ENCODE results near the gene SPTBN1. TPM values are rescaled to one million over a fixed set of nuclear protein-coding genes. Genes with fewer than 3 reads are reported as not detected.

SPTBN1 gene
- total and polyA plus RNA-seq, 2 donors (not counting 3 experiments of a cell fraction or from before 2014, with no cell fraction given), result 63.3 to 320 TPM

DNA sequence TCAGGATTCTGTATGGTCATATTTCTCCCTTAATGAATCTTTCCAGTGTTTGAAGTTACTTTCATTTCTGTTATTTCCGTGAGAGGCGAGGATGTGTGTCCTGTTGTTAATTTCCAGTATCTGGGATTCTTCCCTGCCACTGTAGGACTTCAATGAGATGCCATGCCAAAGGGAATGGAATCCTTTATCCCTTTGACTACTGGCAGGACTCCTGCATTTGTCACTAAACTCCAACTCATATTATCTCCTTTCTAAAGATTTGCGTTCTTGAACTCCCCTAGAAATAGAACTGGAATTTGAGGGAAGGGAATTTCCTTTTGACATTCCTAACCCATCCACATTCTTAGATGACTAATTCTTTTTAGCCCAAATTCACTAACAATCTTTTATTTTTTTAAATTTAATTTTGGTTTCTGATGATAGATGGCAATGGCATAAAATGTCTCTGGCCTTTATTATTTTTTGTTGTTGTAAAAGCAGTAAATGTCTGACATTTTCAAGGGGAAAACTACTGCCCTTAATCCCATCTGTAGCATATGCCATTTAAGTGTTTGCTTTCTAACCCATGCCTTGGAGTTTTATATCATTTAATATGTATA, 179.5 kb downstream of the SPTBN1 start:
- Histone ChIP-seq H3K4me3 (replicated peaks in 1 of 3; ENCODE audit: insufficient read depth in 1 of 3, low read depth in 1 of 3, low read length in 3 of 3) (peak overlapping the region in 1 of 3 experiments; percentile 3), H3K9ac (replicated peaks; ENCODE audit: extremely low read depth, insufficient read depth, low read length) (peak overlapping the region; percentile 78), H3K9me3 (replicated peaks; ENCODE audit: control insufficient read depth, insufficient read depth, low read length) (no peaks in the 10 kb centered on the region), H3K27ac (ENCODE audit: insufficient read depth, low read depth, low read length) (peak overlapping the region; percentile 91), H3K4me2 (ENCODE audit: insufficient read depth, low read length) (peak overlapping the region; percentile 8), H3K9me1 (replicated peaks; ENCODE audit: control insufficient read depth, extremely low read depth, insufficient read depth, low read length) (no peaks in the 10 kb centered on the region), H2AFZ (ENCODE audit: low read depth, low read length) (no peak overlapping the region), H3K27me3 (ENCODE audit: control insufficient read depth in 2 of 2, insufficient read depth in 2 of 2, low read length in 2 of 2) (no peaks in the 10 kb centered on the region), H3K4me1 (ENCODE audit: control insufficient read depth, extremely low read depth, insufficient read depth, low read length) (peaks cover 41% of the 10 kb centered on the region), H3K36me3 (ENCODE audit: control insufficient read depth in 2 of 2, extremely low read depth in 1 of 2, insufficient read depth in 2 of 2, low read length in 2 of 2) (peaks cover 26 to 28% of the 10 kb centered on the region in 2 experiments), H3K79me2 (ENCODE audit: control insufficient read depth, insufficient read depth, low read length) (peaks cover 41% of the 10 kb centered on the region), H4K20me1 (replicated peaks; ENCODE audit: control insufficient read depth, extremely low read depth, insufficient read depth, low read length) (no peaks in the 10 kb centered on the region)
- intact Hi-C loops (cut with micrococcal nuclease) (loop anchor here (5.0 kb wide), 1 partner anchor 178 kb away; the partner anchor contains the start of gene SPTBN1), dilution Hi-C loops (cut with MboI; ENCODE audit: extremely low pct_ligation_motif_present, low sequenced_read_pairs) (no loop called here)
- DNase-seq (ENCODE audit: low read depth, low spot score), result peak; percentile 27
- ChIA-PET POLR2A (interaction anchor here (1.3 kb wide), 1 partner anchor 31 kb away, joined by 5 read pairs; no protein-coding TSS in a partner anchor), CTCF (interaction anchor here (1.8 kb wide), 1 partner anchor 528 kb away, joined by 10 read pairs; no protein-coding TSS in a partner anchor)
- no peak for FAIRE-seq
- no peak for TF ChIP-seq MYC (IDR thresholded peaks at IDR 0.05; ENCODE audit: low read depth, low read length)
- no peak for TF ChIP-seq GATA2 (IDR thresholded peaks at IDR 0.05; ENCODE audit: insufficient read depth, insufficient read length, low read depth, low read length)
- no peak for TF ChIP-seq POLR2A (IDR thresholded peaks at IDR 0.05; ENCODE audit: low read depth, low read length)
- TF ChIP-seq EZH2 (IDR thresholded peaks at IDR 0.05; ENCODE audit: borderline replicate concordance, low read depth, low read length, severe bottlenecking), result no peak
- TF ChIP-seq, protein P1, sequence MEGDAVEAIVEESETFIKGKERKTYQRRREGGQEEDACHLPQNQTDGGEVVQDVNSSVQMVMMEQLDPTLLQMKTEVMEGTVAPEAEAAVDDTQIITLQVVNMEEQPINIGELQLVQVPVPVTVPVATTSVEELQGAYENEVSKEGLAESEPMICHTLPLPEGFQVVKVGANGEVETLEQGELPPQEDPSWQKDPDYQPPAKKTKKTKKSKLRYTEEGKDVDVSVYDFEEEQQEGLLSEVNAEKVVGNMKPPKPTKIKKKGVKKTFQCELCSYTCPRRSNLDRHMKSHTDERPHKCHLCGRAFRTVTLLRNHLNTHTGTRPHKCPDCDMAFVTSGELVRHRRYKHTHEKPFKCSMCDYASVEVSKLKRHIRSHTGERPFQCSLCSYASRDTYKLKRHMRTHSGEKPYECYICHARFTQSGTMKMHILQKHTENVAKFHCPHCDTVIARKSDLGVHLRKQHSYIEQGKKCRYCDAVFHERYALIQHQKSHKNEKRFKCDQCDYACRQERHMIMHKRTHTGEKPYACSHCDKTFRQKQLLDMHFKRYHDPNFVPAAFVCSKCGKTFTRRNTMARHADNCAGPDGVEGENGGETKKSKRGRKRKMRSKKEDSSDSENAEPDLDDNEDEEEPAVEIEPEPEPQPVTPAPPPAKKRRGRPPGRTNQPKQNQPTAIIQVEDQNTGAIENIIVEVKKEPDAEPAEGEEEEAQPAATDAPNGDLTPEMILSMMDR (IDR thresholded peaks at IDR 0.05; ENCODE audit: extremely low read depth in 1 of 2, insufficient read depth in 1 of 2, low read depth in 1 of 2, low read length in 2 of 2), result no peak
- TF ChIP-seq, protein P2, sequence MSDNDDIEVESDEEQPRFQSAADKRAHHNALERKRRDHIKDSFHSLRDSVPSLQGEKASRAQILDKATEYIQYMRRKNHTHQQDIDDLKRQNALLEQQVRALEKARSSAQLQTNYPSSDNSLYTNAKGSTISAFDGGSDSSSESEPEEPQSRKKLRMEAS (IDR thresholded peaks at IDR 0.05; ENCODE audit: insufficient read depth, insufficient read length), result no peak
- no peak for TF ChIP-seq POLR2AphosphoS5 (IDR thresholded peaks at IDR 0.05; ENCODE audit: insufficient read depth, low read depth, low read length)
- no peak for TF ChIP-seq JUN (IDR thresholded peaks at IDR 0.05; ENCODE audit: borderline replicate concordance, insufficient read depth, insufficient read length, low read depth)
- no peak for TF ChIP-seq FOS (IDR thresholded peaks at IDR 0.05; ENCODE audit: borderline replicate concordance, insufficient read depth, low read length)
- no TSS peak for BruUV-seq (replicated peaks)
